Activated CD8-positive, alpha-beta memory T cell treated with anti-CD3 and anti-CD28 coated beads, Interleukin-2, amount 10 ng/mL, durations not matched to agents 7 days and 5 days (primary cell): Measurements from ENCODE around the gene LCK. TPM values are rescaled to one million over a fixed set of nuclear protein-coding genes. Genes with fewer than 3 reads are reported as not detected.
A peak's percentile ranks its signal among the peaks of the same experiment; 100 is the strongest.
"Not testable (repeated sequence)": the region's sequence is repeated elsewhere in the genome, so short reads cannot be mapped to it uniquely, and the experiment has no call there.

Source experiments
- ATAC-seq: fragments of 150-1000 bp; cut with Tn5 transposase; one replicate; pipeline ENCODE4 v1.10.0; 2021; ENCODE audit warnings: moderate library complexity
- CTCF ChIA-PET: fragments of 350-600 bp; sonication (Branson Sonifier 250); formaldehyde crosslinking; loops from one replicate; lab custom pipeline; 2021; ENCODE audit warnings: antibody characterized with exemption; lab: Charles Lee
- DNase-seq: peaks from one replicate; pipeline ENCODE4 v3.0.0-alpha.2; 2020
- H3K27ac Mint-ChIP-seq: one replicate; pipeline ENCODE4 v1.8.0; 2021; ENCODE audit warnings: mild to moderate bottlenecking, mixed read lengths
- H3K27me3 Mint-ChIP-seq: one replicate; pipeline ENCODE4 v1.8.0; 2021; ENCODE audit warnings: mixed read lengths
- H3K36me3 Mint-ChIP-seq: one replicate; pipeline ENCODE4 v1.8.0; 2021; ENCODE audit warnings: mild to moderate bottlenecking, mixed read lengths
- H3K4me1 Mint-ChIP-seq: one replicate; pipeline ENCODE4 v1.8.0; 2021; ENCODE audit warnings: mixed read lengths
- H3K4me3 Mint-ChIP-seq: one replicate; pipeline ENCODE4 v1.8.0; 2021; ENCODE audit warnings: mild to moderate bottlenecking, moderate library complexity, mixed read lengths
- H3K9me3 Mint-ChIP-seq: one replicate; pipeline ENCODE4 v1.8.0; 2022; ENCODE audit warnings: low read depth, mixed read lengths
- total RNA-seq, 2 experiments: library from RNA; stranded (reverse); gene quantifications; one replicate each; pipeline ENCODE4 v1.2.3, GENCODE V29; 2021

LCK gene
- total RNA-seq, 2 experiments from 2014 or later: 441 to 481 TPM

DNA sequence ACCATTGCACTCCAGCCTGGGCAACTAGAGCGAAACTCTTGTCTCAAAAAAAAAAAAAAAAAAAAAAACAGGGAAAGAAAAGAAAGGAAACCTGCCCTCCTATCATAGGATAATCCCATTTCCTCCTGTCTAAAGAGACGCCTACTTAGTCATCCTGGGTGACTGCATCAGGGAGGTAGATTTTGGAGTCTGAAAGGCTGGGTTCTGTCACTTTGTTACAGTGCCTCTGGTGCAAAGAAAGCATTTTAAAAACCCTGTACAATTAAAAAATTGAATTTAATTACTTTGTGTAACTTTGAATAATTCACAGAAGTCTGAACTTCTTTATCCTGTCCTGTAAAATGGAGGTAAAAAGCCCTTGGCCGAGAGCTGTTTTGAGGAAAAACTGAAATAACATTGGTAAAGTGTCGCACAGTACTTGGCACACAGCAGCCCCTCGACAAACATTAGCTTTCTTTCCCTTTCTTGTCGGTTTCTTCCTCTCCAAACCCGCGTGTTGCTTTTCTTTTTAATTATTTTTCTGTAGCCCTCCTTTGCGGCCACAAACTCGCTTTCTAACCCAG lies 40.2 kb downstream of the LCK start:
- DNase-seq (no peak), ATAC-seq (no peak)
- peaks cover 43% of the 10 kb centered on the region for H3K4me1 Mint-ChIP-seq
- peak overlapping the region; percentile 98 for H3K27ac Mint-ChIP-seq
- no peaks in the 10 kb centered on the region for H3K27me3 Mint-ChIP-seq
- H3K4me3 Mint-ChIP-seq: peak overlapping the region; percentile 99
- H3K9me3 Mint-ChIP-seq: no peaks in the 10 kb centered on the region
- CTCF ChIA-PET: interaction anchor here (0.5 to 4.2 kb wide), 26 partner anchors 12 to 335 kb away, joined by 3 to 21 read pairs (median 4); partner anchors contain the start of genes LCK, MARCKSL1 and TXLNA
- H3K36me3 Mint-ChIP-seq: peaks cover 23% of the 10 kb centered on the region

- CTCF ChIA-PET: interaction anchor here (0.5 to 4.2 kb wide), 21 partner anchors 12 to 336 kb away, joined by 3 to 21 read pairs (median 4); partner anchors contain the start of genes LCK, MARCKSL1 and TXLNA
- DNase-seq: peak; percentile 98
- H3K4me3 Mint-ChIP-seq: peak within 1 kb of the TSS; percentile 99
These were observed 40.9 kb downstream of the LCK start, which contains the start of gene HDAC1 for GRCh38 chr1:32291708-32292538. TSS of gene HDAC1 (plus strand) at chr1:32292083. CDS start at chr1:32292170, 87 bp downstream.

DNA sequence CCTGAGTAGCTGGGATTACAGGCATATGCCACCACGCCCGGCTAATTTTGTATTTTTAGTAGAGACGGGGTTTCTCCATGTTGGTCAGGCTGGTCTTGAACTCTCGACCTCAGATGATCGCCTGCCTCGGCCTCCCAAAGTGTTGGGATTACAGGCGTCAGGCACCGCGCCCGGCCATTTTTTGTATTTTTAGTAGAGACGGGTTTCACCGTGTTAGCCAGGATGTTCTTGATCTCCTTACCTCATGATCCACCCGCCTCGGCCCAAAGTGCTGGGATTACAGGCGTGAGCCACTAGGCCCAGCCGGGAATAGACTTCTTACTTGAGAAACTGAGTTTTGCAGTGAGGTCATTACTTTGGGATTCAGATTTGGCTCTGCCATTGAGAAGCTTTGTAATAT lies 47.1 kb downstream of the LCK start:
- H3K4me1 Mint-ChIP-seq: peaks cover 41% of the 10 kb centered on the region
- ATAC-seq, CTCF ChIA-PET, H3K27me3 Mint-ChIP-seq, H3K27ac Mint-ChIP-seq, DNase-seq, H3K9me3 Mint-ChIP-seq, H3K4me3 Mint-ChIP-seq: not testable (repeated sequence)
- H3K36me3 Mint-ChIP-seq: peaks cover 32% of the 10 kb centered on the region

More at GRCh38 chr1:32291708-32292538, 40.9 kb downstream of the LCK start, which contains the start of gene HDAC1:
- H3K4me1 Mint-ChIP-seq: peaks cover 49% of the 10 kb centered on the region
- peak; percentile 99 for ATAC-seq
- H3K9me3 Mint-ChIP-seq: no peaks in the 10 kb centered on the region
- no peaks in the 10 kb centered on the region for H3K27me3 Mint-ChIP-seq
- peak within 1 kb of the TSS; percentile 98 for H3K27ac Mint-ChIP-seq
- peaks cover 22% of the 10 kb centered on the region for H3K36me3 Mint-ChIP-seq

DNA sequence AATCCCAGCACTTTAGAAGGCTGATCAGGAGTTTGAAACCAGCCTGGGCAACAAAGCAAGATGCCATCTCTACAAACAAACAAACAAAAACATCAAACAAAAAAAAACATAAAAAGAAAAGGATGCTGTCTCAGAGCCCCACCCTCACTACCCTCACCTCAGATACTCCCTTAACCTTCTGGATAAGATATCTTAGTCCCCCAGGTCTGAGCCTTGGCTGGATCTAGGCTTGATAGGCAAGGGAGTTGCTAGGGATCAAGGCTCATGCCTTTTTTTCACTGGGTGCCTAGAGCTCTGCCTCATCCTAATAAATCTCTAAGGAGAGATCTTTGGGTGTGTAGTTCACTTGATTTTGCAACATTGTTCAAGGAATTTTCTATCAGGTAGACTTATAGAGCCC lies 48.3 kb downstream of the LCK start:
- Mint-ChIP-seq H3K9me3 (no peaks in the 10 kb centered on the region), H3K36me3 (peaks cover 43% of the 10 kb centered on the region), H3K4me3 (no peak overlapping the region), H3K4me1 (peaks cover 32% of the 10 kb centered on the region), H3K27me3 (no peaks in the 10 kb centered on the region), H3K27ac (no peak overlapping the region)
- DNase-seq (no peak), ATAC-seq (no peak)
- CTCF ChIA-PET: interaction anchor here (1.5 kb wide), 1 partner anchor 58 kb away, joined by 4 read pairs; no protein-coding TSS in a partner anchor

GRCh38 chr1:32303358-32303757 lies 52.3 kb downstream of the LCK start:
- CTCF ChIA-PET: no interaction called here
- no peak for ATAC-seq
- Mint-ChIP-seq H3K9me3 (no peaks in the 10 kb centered on the region), H3K36me3 (peaks cover 49% of the 10 kb centered on the region), H3K4me1 (peaks cover 21% of the 10 kb centered on the region), H3K27me3 (no peaks in the 10 kb centered on the region), H3K4me3 (no peak overlapping the region), H3K27ac (no peak overlapping the region)
- no peak for DNase-seq

- Mint-ChIP-seq H3K4me1 (peaks cover 23% of the 10 kb centered on the region), H3K9me3 (no peaks in the 10 kb centered on the region), H3K27ac (no peak overlapping the region), H3K36me3 (peaks cover 50% of the 10 kb centered on the region), H3K4me3 (no peak overlapping the region), H3K27me3 (no peaks in the 10 kb centered on the region)
- DNase-seq: no peak
- CTCF ChIA-PET: interaction anchor here (1.1 kb wide), 1 partner anchor 12 kb away, joined by 4 read pairs; the partner anchor contains the start of gene HDAC1
- ATAC-seq: no peak
These were observed 53.0 kb downstream of the LCK start for GRCh38 chr1:32303997-32304622.

GRCh38 chr1:32305310-32305709 lies 54.2 kb downstream of the LCK start:
- Mint-ChIP-seq H3K9me3 (no peaks in the 10 kb centered on the region), H3K4me3 (no peak overlapping the region), H3K4me1 (peaks cover 30% of the 10 kb centered on the region), H3K27ac (no peak overlapping the region), H3K27me3 (no peaks in the 10 kb centered on the region), H3K36me3 (peaks cover 57% of the 10 kb centered on the region)
- CTCF ChIA-PET: interaction anchor here (1.0 to 1.8 kb wide), 3 partner anchors 17 to 96 kb away, joined by 3 to 4 read pairs (median 3); no protein-coding TSS in a partner anchor
- DNase-seq: no peak
- no peak for ATAC-seq

DNA sequence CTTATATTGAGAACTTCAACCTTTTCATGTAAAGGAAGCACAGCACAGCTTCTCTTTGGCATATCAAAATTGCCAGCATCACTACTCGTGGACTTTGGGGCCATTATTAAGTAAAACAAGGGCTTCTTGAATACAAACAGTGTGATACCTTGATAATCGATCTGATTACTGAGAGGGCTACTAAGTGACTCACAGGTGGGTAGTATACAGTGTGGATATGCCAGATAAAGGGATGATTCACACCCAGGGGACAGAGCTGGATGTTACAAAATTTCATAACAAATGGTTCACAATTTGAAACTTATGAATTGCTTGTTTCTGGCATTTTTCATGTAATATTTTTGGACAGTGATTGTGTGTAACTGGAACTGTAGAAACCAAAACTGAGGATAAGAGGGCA lies 56.3 kb downstream of the LCK start:
- H3K36me3 Mint-ChIP-seq: peaks cover 49% of the 10 kb centered on the region

DNA sequence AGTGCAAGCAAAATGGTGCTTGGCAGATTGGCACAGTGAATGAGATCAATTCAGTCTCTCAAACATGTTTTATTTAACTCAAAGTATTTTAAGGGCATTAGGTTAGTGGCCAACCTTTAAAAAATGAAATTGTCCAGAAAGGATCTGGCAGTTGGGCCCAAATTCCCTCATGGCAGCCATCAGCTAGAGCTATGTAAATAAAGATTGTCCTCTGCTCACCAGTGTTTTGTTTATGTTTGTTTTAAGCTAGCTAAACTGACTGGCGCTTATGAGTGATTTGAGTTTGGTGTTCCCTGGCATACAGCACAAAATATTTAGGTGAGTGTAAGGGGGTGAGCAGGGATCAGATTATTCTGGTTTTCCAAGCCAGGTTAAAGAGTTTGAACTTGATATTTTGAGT lies 58.9 kb downstream of the LCK start:
- Mint-ChIP-seq H3K4me3 (no peak overlapping the region), H3K27me3 (no peaks in the 10 kb centered on the region), H3K9me3 (no peaks in the 10 kb centered on the region), H3K27ac (no peak overlapping the region), H3K4me1 (peaks cover 37% of the 10 kb centered on the region), H3K36me3 (peaks cover 38% of the 10 kb centered on the region)
- ATAC-seq (no peak), DNase-seq (no peak)
- CTCF ChIA-PET: no interaction called here

More for the DNA sequence above, 56.3 kb downstream of the LCK start:
- ATAC-seq (no peak), DNase-seq (no peak)
- CTCF ChIA-PET: interaction anchor here (0.9 to 1.8 kb wide), 5 partner anchors 15 to 200 kb away, joined by 3 to 4 read pairs (median 4); partner anchors contain the start of gene KPNA6
- Mint-ChIP-seq H3K9me3 (no peaks in the 10 kb centered on the region), H3K27me3 (no peaks in the 10 kb centered on the region), H3K4me1 (peaks cover 34% of the 10 kb centered on the region), H3K4me3 (no peak overlapping the region), H3K27ac (no peak overlapping the region)

GRCh38 chr1:32311709-32312393 lies 60.8 kb downstream of the LCK start:
- Mint-ChIP-seq H3K9me3 (no peaks in the 10 kb centered on the region), H3K36me3 (peaks cover 27% of the 10 kb centered on the region), H3K4me3 (no peak overlapping the region), H3K4me1 (peaks cover 38% of the 10 kb centered on the region), H3K27me3 (no peaks in the 10 kb centered on the region), H3K27ac (peak overlapping the region; percentile 69)
- DNase-seq (no peak), ATAC-seq (no peak)
- CTCF ChIA-PET: interaction anchor here (0.5 to 1.2 kb wide), 6 partner anchors 10 to 229 kb away, joined by 3 to 4 read pairs (median 4); no protein-coding TSS in a partner anchor

GRCh38 chr1:32316903-32317277 lies 65.8 kb downstream of the LCK start:
- CTCF ChIA-PET: interaction anchor here (0.6 kb wide), 1 partner anchor 145 kb away, joined by 3 read pairs; no protein-coding TSS in a partner anchor
- Mint-ChIP-seq H3K9me3 (no peaks in the 10 kb centered on the region), H3K4me3 (no peak overlapping the region), H3K4me1 (peaks cover 27% of the 10 kb centered on the region), H3K27ac (peak overlapping the region; percentile 6), H3K36me3 (peaks cover 26% of the 10 kb centered on the region), H3K27me3 (no peaks in the 10 kb centered on the region)
- no peak for ATAC-seq
- DNase-seq: no peak

- peaks cover 37% of the 10 kb centered on the region for H3K4me1 Mint-ChIP-seq
- peaks cover 28% of the 10 kb centered on the region for H3K36me3 Mint-ChIP-seq
- CTCF ChIA-PET: no interaction called here
- DNase-seq (no peak), ATAC-seq (no peak)
- H3K27me3 Mint-ChIP-seq: no peaks in the 10 kb centered on the region
- H3K27ac Mint-ChIP-seq: no peak overlapping the region
- H3K9me3 Mint-ChIP-seq: no peaks in the 10 kb centered on the region
- no peak overlapping the region for H3K4me3 Mint-ChIP-seq
These were observed 67.2 kb downstream of the LCK start for GRCh38 chr1:32318127-32318869.
